ENCODE data around the gene AGPAT2.

Gene AGPAT2

GRCh38 chr9:136665111-136665703 lies 22.1 kb downstream of the AGPAT2 start:
- TF ChIP-seq, protein P1, sequence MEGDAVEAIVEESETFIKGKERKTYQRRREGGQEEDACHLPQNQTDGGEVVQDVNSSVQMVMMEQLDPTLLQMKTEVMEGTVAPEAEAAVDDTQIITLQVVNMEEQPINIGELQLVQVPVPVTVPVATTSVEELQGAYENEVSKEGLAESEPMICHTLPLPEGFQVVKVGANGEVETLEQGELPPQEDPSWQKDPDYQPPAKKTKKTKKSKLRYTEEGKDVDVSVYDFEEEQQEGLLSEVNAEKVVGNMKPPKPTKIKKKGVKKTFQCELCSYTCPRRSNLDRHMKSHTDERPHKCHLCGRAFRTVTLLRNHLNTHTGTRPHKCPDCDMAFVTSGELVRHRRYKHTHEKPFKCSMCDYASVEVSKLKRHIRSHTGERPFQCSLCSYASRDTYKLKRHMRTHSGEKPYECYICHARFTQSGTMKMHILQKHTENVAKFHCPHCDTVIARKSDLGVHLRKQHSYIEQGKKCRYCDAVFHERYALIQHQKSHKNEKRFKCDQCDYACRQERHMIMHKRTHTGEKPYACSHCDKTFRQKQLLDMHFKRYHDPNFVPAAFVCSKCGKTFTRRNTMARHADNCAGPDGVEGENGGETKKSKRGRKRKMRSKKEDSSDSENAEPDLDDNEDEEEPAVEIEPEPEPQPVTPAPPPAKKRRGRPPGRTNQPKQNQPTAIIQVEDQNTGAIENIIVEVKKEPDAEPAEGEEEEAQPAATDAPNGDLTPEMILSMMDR (IDR thresholded peaks at IDR 0.05; ENCODE audit: insufficient read depth, low read depth, low read length, missing control alignments): no peak
- H3K4me3 ChIP-seq (ENCODE audit: low read depth, low read length): peak overlapping the region; percentile 21; the same call in 1 of the 2 replicates
- DNase-seq (ENCODE audit: low read depth): no peak

DNA sequence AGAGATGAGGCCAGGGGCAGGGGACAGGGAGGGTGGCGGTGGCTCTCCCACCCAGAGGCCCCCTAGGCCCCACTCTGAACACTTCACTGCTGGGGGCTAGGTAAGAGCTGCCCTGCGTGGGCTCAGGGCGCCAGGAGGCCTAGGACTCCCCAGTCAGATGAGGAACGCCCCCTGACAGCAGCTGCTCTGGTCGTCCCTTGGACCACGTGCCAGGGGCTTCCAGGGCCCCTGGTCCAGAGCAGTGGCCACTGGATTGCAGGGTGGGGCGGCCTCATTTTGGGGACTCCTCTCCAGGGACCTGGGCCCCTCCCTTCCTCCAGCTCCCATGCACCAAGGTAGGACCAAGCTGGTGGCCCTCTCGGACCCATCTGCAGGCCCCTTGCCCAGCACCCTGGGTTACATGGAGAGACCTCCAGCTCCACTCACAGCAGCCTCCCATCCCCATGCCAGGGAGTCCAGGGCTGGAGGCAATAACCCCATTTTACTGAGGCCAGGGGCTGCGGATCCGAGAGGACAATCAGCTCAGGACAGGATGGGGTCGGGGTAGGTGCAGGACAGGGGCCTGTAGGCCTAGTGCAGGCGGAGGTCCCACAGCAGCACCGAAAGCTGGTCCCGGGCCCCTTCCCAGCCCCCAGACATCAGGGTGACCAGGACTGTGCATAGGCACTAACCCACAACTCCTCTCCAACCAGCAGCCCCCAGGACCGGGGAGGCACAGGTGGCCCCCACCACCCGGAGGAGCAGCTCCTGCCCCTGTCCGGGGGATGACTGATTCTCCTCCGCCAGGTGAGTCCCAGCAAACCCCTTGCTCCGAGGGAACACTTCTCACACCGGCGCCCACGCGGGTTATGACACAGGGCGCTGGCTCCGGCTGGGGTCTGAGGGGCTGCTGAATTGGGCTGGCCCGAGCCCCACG lies 23.0 kb downstream of the AGPAT2 start:
- H3K4me3 ChIP-seq (ENCODE audit: low read depth, low read length): no peak overlapping the region
- TF ChIP-seq, protein P1 (IDR thresholded peaks at IDR 0.05; ENCODE audit: insufficient read depth, low read depth, low read length, missing control alignments): no peak
- DNase-seq (ENCODE audit: low read depth): no peak

GRCh38 chr9:136662656-136663581 lies 24.3 kb downstream of the AGPAT2 start, which contains the start of gene EGFL7:
TSS of gene EGFL7 (plus strand) at chr9:136662916. CDS start at chr9:136668283, 5,367 bp downstream.
- H3K4me3 ChIP-seq (ENCODE audit: low read depth, low read length): no peak within 1 kb of the TSS
- no peak for DNase-seq (ENCODE audit: low read depth)
- TF ChIP-seq, protein P1 (IDR thresholded peaks at IDR 0.05; ENCODE audit: insufficient read depth, low read depth, low read length, missing control alignments): no peak

DNA sequence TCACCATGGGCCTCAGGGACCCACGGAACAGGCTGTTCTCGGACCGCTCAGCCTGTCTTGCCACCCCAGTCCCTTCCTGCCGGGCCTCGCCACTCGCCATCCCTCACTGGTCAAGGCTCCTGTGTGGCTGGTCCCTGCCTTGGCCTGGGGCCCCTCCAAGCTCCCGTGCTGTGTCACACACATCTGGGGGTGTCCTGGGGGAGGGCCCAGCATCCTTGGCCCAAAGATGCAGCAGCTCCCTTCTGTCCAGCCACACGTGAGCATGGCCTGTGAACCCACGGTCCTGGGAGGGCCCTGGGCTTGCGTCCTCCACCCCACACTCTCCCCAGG lies 25.0 kb downstream of the AGPAT2 start:
- TF ChIP-seq, protein P1 (IDR thresholded peaks at IDR 0.05; ENCODE audit: insufficient read depth, low read depth, low read length, missing control alignments): no peak
- no peak for DNase-seq (ENCODE audit: low read depth)
- H3K4me3 ChIP-seq (ENCODE audit: low read depth, low read length): no peak overlapping the region

- DNase-seq (ENCODE audit: low read depth): no peak
- TF ChIP-seq, protein P1 (IDR thresholded peaks at IDR 0.05; ENCODE audit: insufficient read depth, low read depth, low read length, missing control alignments): no peak
- H3K4me3 ChIP-seq (ENCODE audit: low read depth, low read length): no peak overlapping the region
Measured at GRCh38 chr9:136661641-136662325, 25.5 kb downstream of the AGPAT2 start.

DNA sequence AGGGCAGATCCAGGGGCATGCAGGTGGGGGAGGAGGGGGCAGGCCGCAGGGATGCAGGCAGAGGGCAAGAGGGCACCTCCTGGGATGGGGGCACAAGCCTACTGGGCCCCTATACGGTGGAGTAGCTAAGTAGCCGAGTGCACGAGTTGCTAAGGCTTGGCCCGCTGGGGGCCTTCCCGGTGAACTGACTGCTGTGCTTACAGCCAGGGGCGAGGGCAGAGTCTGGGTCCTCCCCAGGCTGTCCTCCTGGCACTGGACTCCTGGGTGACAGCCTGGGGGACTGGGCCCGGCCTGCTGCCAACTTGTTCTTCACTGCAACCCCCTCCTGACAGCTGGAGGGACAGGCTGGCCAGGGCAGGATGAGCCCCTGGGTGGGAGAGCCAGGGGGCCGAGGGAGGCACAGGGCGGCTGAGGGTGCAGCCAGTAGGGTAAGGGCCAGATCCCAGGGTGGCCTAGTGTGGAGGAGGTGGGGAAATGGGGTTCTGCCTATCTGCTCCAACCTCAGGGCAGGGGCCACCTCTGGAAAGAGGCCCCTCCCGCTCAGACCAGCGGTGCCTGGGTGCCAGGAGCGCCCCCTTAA lies 26.2 kb downstream of the AGPAT2 start:
- DNase-seq (ENCODE audit: low read depth): no peak
- no peak overlapping the region for H3K4me3 ChIP-seq (ENCODE audit: low read depth, low read length)
- TF ChIP-seq, protein P1 (IDR thresholded peaks at IDR 0.05; ENCODE audit: insufficient read depth, low read depth, low read length, missing control alignments): no peak

All from GM12865 (cell line).